Fibroblast of pulmonary artery (primary cell): Measurements from ENCODE around the gene CBX1.
A peak's percentile ranks its signal among the peaks of the same experiment; 100 is the strongest.

Source experiments
- DNase-seq: peaks from one replicate; pipeline ENCODE4 v3.0.0-alpha.2; 2010; ENCODE audit warnings: low read depth
- H3K4me3 ChIP-seq: replicated peaks from 2 replicates; pipeline ENCODE4 v1.5.1; 2011; ENCODE audit warnings: low read depth, mild to moderate bottlenecking, control low read depth, low read length, moderate library complexity
- TF ChIP-seq, protein P1 (sequence below): IDR thresholded peaks from 2 replicates; pipeline ENCODE4 v1.5.1; 2011; ENCODE audit warnings: mild to moderate bottlenecking, control low read depth, low read length, inconsistent platforms; ENCODE audit errors: missing control alignments

The CBX1 gene

DNA sequence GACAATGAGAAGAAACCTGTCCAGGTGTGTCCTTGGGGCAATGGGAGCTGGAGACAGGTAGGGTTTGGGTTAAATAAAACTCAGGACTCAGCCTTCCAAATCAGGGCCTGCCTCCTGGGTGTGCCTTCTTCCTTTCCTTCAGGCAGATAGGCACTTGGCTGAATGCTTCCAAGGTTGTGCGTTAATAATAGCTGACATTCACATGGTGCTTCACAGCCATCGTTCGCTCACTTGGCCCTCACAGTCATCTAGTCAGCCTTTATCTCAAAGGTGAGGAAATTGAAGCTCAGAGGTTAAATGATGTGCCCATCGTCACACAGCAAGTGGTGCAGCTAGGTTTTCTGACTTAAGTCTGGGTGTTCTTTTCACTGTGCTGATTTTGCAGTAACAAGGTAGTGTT, 43.7 kb downstream of the CBX1 start:
- no peak for DNase-seq
- TF ChIP-seq, protein P1, sequence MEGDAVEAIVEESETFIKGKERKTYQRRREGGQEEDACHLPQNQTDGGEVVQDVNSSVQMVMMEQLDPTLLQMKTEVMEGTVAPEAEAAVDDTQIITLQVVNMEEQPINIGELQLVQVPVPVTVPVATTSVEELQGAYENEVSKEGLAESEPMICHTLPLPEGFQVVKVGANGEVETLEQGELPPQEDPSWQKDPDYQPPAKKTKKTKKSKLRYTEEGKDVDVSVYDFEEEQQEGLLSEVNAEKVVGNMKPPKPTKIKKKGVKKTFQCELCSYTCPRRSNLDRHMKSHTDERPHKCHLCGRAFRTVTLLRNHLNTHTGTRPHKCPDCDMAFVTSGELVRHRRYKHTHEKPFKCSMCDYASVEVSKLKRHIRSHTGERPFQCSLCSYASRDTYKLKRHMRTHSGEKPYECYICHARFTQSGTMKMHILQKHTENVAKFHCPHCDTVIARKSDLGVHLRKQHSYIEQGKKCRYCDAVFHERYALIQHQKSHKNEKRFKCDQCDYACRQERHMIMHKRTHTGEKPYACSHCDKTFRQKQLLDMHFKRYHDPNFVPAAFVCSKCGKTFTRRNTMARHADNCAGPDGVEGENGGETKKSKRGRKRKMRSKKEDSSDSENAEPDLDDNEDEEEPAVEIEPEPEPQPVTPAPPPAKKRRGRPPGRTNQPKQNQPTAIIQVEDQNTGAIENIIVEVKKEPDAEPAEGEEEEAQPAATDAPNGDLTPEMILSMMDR, result no peak
- H3K4me3 ChIP-seq, result no peak overlapping the region

- TF ChIP-seq, protein P1, result no peak
- no peak for DNase-seq
Observed at GRCh38 chr17:48056879-48057278, 44.4 kb downstream of the CBX1 start.

DNA sequence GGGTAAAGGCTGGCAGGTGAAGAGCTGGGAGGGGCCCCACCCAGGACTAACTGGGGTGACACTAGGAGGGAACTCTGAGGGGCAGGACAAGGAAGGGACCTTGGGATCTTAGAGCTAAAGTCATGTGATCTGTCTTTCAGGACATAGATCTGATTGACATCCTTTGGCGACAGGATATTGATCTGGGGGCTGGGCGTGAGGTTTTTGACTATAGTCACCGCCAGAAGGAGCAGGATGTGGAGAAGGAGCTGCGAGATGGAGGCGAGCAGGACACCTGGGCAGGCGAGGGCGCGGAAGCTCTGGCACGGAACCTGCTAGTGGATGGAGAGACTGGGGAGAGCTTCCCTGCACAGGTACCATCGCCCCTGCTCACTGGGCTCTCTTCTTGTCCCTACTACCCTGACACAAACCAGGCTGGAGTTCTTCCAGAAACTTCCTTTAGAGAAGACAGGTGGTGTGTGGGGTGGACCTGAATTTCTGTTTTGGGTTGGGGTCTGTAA, 45.0 kb downstream of the CBX1 start:
- TF ChIP-seq, protein P1, result no peak
- DNase-seq, result no peak
- no peak overlapping the region for H3K4me3 ChIP-seq

More at GRCh38 chr17:48056879-48057278, 44.4 kb downstream of the CBX1 start:
- H3K4me3 ChIP-seq, result no peak overlapping the region

DNA sequence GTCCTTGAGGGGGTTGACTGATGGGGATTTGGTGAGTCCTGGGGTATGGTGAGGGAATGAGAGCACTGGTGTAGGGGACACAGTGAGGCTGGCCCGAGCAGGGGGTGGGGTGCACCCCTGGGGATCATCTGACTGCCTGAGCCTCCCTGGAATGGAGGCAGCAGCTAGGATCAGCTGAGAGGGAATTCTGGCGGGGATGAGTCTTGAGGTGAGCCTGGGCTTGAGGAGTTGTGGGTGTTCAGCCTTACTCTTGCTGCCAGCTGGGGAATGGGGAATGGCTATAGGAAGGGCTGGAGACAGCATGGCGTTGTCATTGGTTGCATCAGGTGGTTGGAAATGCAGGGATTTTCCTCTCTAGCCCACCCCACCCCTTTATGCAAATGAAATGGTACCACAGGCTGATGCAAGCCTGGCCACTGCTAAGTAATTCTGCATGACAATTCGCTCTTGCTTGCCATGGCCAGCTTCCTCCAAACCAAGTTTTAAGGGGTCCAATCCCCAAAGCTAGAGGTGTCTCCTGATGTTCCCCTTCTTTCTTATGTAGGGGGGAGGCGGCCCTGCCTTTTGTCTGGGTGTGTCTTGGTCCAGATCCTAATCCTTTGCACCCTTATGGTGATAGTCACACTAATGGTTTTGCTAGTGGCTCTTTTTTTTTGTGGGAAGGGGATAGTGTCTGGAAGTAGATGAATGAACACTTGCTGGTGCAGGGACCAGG, 45.6 kb downstream of the CBX1 start:
- TF ChIP-seq, protein P1, result no peak
- H3K4me3 ChIP-seq, result peak overlapping the region; percentile 91
- DNase-seq, result peak; percentile 90

DNA sequence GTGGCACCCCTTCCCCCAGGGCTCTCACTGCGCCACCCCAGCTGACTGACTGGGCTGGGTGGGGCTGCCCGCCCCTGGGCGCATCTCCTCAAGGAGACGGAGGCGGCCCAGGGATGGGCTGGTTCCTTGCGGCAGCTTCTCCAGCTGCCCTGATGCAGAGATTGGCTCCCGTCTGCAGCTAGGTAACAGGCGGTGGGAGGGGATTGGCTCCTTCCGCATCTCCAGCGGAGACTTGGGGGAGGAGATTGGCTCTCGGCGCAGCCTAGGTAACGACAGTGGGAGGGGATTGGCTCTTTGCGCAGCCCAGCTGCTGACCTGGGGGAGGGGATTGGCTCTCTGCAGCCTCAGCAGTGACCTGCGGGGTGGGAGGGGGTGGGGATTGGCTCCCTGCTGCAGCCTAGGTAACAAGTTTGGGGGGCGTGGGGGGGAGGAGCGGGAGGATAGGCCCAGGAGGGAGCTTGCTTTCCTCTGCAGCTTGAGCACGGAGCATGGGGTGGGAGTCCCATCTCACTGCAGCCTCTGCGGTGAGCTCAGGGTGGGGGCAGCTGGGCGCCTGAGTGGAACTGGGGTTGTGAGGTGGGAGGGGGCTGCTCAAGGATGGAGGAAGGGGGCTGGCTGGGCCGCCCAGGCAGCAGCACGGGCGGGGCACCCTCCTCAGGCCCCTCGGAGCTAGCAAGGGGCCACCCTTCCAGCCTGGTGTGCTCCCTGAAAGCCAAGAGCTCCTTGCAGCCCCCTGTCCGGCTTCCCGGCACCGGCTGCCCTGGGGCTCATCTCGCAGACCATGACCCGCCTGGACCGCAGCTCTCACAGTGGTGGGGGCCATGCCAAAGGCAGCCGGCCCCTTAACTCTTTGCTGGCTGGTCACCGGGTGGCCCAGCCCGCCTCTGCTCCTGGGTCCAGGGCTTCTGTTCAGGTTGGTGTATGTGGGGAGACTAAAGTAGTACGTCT, 46.8 kb downstream of the CBX1 start:
- peak overlapping the region; percentile 91 for H3K4me3 ChIP-seq
- TF ChIP-seq, protein P1, result no peak
- peak; percentile 82 for DNase-seq

DNA sequence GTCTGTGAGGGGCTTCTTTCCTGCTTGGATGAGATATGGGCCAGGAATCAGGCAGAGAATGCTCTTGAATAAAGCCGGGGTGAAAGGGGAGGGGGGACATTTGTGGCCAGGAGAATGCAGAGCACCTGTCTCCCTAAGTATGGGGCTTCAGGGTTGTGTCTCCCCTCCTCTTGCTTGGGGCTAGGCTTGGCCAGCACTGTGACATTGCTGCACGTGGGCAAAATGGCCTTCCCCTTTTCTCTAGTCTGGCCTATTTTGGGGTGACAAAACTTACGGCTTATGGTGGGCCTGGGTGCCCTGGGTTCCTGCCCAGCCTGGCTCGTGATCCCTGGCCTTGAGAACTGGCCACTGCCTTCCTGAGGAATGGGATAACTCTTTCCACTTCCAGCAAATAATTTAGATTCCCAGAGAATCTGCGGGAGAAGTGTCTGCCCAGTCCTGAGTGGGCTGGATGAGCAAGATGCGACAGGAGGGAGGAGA, 47.5 kb downstream of the CBX1 start:
- DNase-seq, result no peak
- TF ChIP-seq, protein P1, result no peak
- peak overlapping the region; percentile 91 for H3K4me3 ChIP-seq
